KBM-7 (cell line): ENCODE measurements around the gene ARHGAP4.

Source experiments
- DNase-seq: peaks from one replicate; pipeline ENCODE4 v3.0.0-alpha.2; 2015
- in situ Hi-C: fragments of 300-500 bp; cut with MboI; formaldehyde crosslinking; loops from 2 replicates; pipeline ENCODE4 v1.14.3; 2020; ENCODE audit warnings: low sequenced_read_pairs, low pct_unique_long_range_greater_than_20kb, mixed read lengths

The ARHGAP4 gene

GRCh38 chrX:153874366-153875125, 51.5 kb downstream of the ARHGAP4 start:
- DNase-seq: no peak
- in situ Hi-C loops: no loop called here

- DNase-seq: no peak
- in situ Hi-C loops: no loop called here
Measured at GRCh38 chrX:153874085-153874365, 52.0 kb downstream of the ARHGAP4 start.

DNA sequence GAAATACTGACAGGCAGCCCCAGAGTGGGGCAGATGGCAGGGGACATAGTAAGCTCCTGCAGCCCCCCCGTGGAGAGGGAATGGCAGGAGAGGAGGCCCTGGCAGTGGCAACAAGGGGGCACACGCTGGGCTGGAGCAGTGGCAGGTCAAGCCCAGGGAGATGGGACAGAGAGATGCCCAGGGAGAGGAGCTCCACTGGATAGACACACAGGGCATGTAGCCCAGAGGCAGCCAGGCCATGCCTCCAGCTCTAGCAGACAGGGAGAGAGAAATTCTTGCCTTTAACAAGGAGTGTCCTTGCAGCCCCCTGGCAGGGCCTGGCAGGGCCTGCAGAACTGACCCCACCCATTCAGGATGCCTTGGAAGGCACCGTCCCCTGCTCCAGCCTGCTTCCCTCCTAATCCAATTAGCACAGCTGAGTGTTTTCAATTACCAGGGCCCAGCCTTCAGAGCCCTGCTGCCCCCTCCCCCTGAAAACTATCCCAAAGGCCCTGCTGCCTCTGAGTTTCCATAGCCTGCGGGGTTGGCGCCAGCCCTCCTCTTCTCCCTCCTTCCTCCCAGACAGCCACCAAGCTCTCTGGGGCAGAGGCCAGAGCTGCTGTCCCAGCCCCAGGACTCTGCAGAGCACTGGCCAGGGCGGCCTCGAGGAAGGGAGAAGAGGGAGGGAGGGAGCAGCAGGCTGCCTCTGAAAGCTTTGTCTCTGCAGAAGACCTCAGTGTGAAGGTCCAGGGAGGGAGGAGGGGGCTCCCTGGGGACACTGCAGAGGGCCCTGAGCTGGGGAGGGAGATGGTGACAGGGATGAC, 52.6 kb downstream of the ARHGAP4 start:
- DNase-seq: no peak
- in situ Hi-C loops: no loop called here

GRCh38 chrX:153871946-153872878, 53.9 kb downstream of the ARHGAP4 start:
- DNase-seq: no peak
- in situ Hi-C loops: no loop called here

DNA sequence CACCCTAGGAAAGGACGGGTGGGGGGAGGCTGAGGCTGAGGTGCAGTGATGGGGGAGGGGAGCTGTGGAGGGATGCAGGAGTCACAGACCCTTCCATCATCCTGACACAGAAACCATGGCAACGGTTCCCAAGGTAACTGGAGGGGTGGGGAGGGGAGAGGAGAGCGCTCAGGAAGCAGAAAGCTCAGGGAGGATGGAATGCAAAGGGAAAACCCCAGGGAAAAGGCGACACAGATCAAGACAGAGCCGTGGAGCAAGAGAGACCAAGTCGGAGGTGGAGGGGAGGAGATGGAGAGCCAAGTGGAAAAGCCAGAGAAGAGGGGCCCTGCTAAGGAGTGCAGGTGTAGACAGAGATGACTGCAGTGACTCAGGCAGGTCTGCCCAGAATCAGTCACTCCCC, 54.6 kb downstream of the ARHGAP4 start:
- in situ Hi-C loops: no loop called here
- DNase-seq: no peak

GRCh38 chrX:153870791-153871360, 55.2 kb downstream of the ARHGAP4 start:
- no peak for DNase-seq
- in situ Hi-C loops: no loop called here

GRCh38 chrX:153870288-153870690, 55.8 kb downstream of the ARHGAP4 start:
- in situ Hi-C loops: no loop called here

DNA sequence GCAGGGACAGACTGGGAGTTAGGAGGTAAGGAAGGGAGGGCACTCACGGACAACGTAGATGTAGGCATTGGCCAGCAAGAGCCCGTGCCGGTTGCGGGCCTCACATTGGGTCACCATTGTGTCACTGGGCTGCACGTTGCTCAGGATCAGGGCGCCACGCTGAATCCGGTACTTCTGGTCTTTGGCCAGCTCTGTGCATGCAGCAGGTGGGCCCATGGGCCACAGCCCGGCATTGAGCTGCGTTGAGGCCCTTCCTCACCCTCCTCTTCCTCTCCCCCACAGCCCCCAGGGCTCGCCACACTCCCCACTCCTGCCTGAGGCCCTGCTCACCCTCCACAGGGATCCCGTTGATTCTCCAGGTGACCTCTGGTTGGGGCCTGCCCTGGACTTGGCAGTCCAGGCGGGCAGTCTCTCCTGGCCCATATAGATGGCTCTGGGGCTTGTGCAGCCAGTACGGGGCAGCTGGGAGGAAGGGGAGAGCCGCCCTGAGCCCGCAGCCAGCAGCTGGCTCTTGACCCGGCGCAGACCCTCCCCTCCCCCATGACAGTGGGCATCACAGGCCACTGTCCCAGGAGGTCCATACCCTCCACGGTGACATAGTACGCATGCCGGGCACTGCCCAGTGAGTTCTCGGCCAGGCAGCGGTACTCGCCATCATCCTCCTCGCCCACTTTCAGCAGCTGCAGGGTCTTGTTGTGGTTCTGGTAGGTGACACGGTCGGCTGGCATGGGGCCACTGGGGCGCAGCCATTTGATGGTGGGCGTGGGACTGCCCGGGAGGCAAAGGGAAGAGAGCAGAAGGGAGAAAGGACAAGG, 56.4 kb downstream of the ARHGAP4 start:
- in situ Hi-C loops: no loop called here
- DNase-seq: no peak

More at GRCh38 chrX:153870288-153870690, 55.8 kb downstream of the ARHGAP4 start:
- no peak for DNase-seq

DNA sequence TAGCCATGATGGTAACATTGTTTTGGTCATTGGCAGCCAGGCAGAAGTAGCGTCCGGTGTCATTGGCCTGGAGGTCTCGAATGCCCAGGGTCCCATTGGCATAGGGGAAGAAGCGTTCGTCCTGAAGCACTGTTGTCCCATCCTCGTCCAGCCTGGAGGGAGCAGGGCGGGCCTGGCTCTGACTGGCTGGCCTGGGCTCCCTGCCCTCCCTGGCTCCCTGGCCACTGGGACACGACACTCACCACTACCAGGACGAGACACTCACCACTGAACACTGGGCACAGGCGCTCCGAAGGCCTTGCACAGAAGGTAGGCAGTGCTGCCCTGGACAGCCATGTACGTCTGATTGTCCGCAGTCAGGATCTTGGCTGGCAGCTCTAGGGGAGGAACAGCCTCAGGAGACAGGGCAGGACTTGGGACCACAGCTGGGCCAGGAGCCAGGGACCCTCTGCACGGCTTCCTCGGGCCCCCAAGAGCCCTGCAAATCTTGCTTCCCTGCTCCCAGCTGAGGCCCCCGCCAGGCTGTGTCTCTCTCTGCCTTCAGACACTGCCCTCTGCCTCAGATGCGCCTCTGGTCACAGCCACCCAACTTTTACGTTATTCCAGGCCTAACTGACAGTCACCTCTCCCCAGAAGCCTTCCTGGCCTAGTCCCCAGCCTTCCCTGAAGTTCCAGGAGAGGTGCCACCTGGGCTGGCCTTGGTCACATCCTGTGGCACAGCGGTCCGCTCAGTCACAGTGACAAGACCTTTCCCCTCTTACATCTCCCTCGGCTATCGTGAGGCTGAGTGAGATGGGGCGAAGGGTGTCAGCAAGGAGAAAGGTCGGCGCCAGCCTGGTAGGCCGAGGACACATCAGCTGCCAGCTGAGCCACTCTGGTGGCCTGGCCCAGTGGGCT, 57.2 kb downstream of the ARHGAP4 start:
- DNase-seq: no peak
- in situ Hi-C loops: no loop called here

- no peak for DNase-seq
- in situ Hi-C loops: no loop called here
Measured at GRCh38 chrX:153867671-153868070, 58.4 kb downstream of the ARHGAP4 start.

- in situ Hi-C loops: no loop called here
- DNase-seq: no peak
Measured at GRCh38 chrX:153867139-153867538, 58.9 kb downstream of the ARHGAP4 start.

DNA sequence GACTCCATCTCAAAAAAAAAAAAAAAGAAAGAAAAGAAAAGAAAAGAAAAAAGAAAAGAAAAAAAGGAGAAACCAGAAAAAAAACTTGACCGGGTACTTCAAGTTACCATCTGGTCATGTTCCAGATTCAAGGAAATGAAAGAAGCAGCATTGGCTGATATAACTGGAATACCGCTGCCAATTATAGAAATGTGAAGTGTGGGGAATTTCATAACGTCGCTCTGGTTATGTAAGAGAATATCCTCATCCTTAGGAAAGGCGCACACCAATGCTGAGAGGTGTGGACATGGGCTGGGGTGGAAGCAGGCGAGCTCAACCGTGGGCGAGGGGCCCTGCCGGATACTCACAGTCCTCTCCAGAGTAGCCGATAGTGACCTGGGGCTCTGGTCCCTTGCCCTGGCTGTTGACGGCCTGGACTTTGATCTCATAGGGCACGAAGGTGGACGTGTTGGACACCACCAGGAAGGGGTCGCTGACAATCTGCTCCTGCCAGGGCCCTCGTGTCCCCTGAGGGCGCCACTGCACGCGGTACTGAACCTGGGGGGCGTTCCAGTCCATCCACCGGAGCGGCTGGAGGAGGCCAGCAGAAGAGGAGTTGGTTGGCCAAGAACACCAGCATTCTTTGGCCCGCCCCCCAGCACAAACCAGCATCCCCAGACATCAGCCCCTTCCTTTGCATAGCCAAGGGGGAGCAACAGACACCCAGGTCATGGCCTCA, 59.6 kb downstream of the ARHGAP4 start:
- DNase-seq: no peak
- in situ Hi-C loops: no loop called here

DNA sequence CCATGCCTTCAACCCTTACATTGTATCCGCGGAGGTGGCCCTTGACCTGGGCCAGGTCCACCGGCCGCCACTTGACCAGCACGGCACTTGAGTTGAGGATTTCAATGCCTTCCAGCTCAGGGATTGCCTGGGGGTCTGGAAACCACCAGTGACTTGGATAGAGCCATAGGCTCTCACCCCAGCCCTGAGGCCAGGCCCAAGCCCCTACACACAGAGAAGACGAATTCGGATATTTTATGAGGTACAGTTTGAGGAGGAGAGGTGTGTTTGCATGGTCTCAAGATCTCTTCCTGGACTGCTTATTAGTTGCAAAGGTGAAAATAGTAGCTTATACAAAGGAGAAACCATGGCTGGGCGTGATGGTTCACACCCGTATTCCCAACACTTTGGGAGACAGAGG, 60.4 kb downstream of the ARHGAP4 start:
- in situ Hi-C loops: no loop called here
- no peak for DNase-seq

DNA sequence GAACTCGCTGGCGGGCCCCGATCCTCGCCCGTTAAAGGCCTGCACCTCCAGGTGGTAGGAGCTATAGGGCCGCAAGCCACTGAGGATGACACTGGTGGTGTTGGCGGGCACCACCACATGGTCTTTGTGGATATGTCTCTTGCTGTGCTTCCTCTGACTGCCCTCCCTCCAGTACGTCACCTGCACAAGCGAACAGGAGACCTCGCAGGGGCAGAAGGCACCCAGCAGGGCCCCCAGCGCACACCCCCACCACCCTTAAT, 60.8 kb downstream of the ARHGAP4 start:
- DNase-seq: no peak

DNA sequence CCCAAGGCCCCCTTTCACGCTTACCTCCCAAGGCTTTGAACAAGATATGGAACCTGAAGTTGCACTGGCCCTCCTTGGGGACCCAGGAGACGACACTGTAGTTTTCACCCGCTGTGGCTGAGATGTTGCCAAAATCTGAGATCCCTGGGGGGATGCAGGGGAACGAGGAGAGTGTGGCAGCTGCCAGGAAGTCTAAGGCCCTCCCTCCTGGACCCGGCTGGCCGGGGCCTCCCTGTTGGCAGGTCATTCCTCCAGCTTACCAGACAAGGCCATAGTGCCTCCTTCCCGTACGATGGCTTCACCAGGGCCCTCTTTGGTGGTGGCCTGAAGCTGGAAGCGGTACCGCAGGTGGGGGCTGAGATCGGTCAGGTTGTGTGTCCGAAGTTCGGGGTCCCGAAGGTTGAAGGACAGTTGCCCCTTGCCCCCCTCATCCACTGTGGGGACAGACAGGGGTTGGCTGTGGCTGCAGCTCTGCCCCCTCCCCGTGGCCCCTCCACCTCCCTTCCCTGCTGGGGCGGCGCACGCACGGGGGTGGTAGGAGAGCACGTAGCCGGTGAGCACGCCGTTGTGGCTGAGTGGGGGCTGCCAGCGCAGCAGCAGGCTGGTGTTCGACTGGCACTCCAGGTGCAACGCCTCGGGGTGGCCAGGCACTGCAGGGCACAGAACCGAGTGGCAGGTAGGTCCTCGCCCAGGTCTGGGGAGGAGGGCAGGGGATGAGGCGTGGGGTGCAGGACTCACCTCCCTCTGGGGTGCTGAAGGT, 61.3 kb downstream of the ARHGAP4 start:
- in situ Hi-C loops: no loop called here
- no peak for DNase-seq

More for the DNA sequence above, 60.8 kb downstream of the ARHGAP4 start:
- in situ Hi-C loops: no loop called here

GRCh38 chrX:153864101-153864500, 62.0 kb downstream of the ARHGAP4 start:
- DNase-seq: no peak
- in situ Hi-C loops: no loop called here
